ENCODE measurements around the gene OLFM1. TPM values are rescaled to one million over a fixed set of nuclear protein-coding genes. Genes with fewer than 3 reads are reported as not detected.
A peak's percentile ranks its signal among the peaks of the same experiment; 100 is the strongest.
"Not testable (repeated sequence)": the region's sequence is repeated elsewhere in the genome, so short reads cannot be mapped to it uniquely, and the experiment has no call there.

Gene OLFM1
- total RNA-seq, 6 experiments from 2014 or later, result 1.1 to 5.9 (median 3.5) TPM

DNA sequence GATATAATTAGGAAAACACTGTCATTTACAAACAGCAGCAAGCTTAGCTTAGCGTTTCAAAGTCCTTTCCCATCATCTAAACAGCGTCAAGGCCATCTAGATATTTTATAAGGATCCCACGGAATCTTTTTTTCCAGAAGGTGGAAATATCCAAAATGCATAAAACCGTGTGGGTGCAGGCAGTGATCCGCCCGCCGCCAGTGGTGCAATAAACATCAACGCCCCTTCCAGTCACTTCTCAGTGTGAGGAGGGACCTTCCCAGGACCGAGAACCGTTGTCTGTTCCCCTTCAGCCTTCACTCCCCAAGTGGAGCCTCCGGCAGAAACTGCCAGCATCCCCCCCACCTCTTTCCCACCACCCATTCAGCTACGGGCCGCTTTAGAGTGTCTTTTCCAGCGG, 22.9 kb downstream of the OLFM1 start:
- H3K9me3 ChIP-seq, result no peaks in the 10 kb centered on the region
- H3K27ac ChIP-seq, result no peak overlapping the region
- no peak for ATAC-seq
- 43% methylated on average over 12 of the region's 14 CpGs for WGBS (ENCODE audit: insufficient coverage, low coverage, low lambda C conversion rate, missing lambda C conversion rate)
- H3K36me3 ChIP-seq, result no peaks in the 10 kb centered on the region
- no peak for TF ChIP-seq POLR2A (IDR thresholded peaks at IDR 0.05)
- TF ChIP-seq, protein P1, sequence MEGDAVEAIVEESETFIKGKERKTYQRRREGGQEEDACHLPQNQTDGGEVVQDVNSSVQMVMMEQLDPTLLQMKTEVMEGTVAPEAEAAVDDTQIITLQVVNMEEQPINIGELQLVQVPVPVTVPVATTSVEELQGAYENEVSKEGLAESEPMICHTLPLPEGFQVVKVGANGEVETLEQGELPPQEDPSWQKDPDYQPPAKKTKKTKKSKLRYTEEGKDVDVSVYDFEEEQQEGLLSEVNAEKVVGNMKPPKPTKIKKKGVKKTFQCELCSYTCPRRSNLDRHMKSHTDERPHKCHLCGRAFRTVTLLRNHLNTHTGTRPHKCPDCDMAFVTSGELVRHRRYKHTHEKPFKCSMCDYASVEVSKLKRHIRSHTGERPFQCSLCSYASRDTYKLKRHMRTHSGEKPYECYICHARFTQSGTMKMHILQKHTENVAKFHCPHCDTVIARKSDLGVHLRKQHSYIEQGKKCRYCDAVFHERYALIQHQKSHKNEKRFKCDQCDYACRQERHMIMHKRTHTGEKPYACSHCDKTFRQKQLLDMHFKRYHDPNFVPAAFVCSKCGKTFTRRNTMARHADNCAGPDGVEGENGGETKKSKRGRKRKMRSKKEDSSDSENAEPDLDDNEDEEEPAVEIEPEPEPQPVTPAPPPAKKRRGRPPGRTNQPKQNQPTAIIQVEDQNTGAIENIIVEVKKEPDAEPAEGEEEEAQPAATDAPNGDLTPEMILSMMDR (IDR thresholded peaks at IDR 0.05), result no peak
- H3K4me1 ChIP-seq, result no peaks in the 10 kb centered on the region
- DNase-seq, result no peak
- intact Hi-C loops (cut with DNase I), result no loop called here
- H3K27me3 ChIP-seq, result no peaks in the 10 kb centered on the region
- no peak overlapping the region for H3K4me3 ChIP-seq

DNA sequence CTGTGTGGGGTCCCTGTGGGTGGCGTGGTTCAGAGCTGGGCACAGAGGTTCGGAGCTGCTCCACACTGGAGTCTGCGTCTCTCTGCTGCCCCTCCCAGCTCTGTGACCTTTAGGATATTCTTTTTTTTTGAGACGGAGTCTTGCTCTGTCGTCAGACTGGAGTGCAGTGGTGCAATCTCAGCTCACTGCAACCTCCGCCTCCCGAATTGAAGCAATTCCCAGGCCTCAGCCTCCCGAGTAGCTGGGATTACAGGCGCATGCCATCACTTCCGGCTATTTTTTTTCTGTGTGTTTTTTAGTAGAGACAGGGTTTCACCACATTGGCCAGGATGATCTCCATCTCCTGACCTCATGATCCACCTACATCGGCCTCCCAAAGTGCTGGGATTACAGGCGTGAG, 24.1 kb downstream of the OLFM1 start:
- H3K27ac ChIP-seq; H3K4me1 ChIP-seq; H3K4me3 ChIP-seq; H3K36me3 ChIP-seq; intact Hi-C loops (cut with DNase I); H3K9me3 ChIP-seq; DNase-seq; H3K27me3 ChIP-seq; ATAC-seq: not testable (repeated sequence)
- 35% methylated on average over 3 of the region's 12 CpGs for WGBS (ENCODE audit: insufficient coverage, low coverage, low lambda C conversion rate, missing lambda C conversion rate)

GRCh38 chr9:135116371-135116770, 28.9 kb downstream of the OLFM1 start:
- no peak overlapping the region for H3K27ac ChIP-seq
- DNase-seq (no peak), ATAC-seq (no peak)
- intact Hi-C loops (cut with DNase I), result no loop called here
- no peaks in the 10 kb centered on the region for H3K9me3 ChIP-seq
- no peaks in the 10 kb centered on the region for H3K27me3 ChIP-seq
- H3K4me1 ChIP-seq, result no peaks in the 10 kb centered on the region
- 80% methylated on average over 3 of the region's 4 CpGs for WGBS (ENCODE audit: insufficient coverage, low coverage, low lambda C conversion rate, missing lambda C conversion rate)
- TF ChIP-seq, protein P1 (IDR thresholded peaks at IDR 0.05), result no peak
- TF ChIP-seq POLR2A (IDR thresholded peaks at IDR 0.05), result no peak
- no peaks in the 10 kb centered on the region for H3K36me3 ChIP-seq
- H3K4me3 ChIP-seq, result no peak overlapping the region

DNA sequence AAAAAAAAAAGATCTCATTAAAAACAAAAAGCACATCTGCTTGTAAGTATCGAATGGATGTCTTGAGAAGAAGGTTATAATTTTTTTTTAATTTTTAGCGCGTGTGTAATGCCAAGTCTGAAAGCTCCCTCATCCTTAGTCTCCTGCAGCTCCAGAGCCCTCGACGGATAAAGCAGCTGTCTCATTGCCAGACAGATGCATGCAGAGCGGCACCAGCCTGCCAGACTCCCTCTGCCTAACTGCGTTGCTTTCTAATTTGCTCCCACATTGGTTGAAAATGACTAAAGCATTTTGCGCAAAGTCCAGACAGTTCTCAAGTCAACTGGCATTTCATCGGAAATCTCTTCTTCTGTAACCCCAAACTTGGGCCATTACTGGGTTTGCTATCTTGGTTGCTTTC, 29.4 kb downstream of the OLFM1 start:
- H3K27me3 ChIP-seq, result no peaks in the 10 kb centered on the region
- ATAC-seq (no peak), DNase-seq (no peak)
- 74% methylated on average over 9 of the region's 9 CpGs for WGBS (ENCODE audit: insufficient coverage, low coverage, low lambda C conversion rate, missing lambda C conversion rate)
- no peaks in the 10 kb centered on the region for H3K36me3 ChIP-seq
- TF ChIP-seq, protein P1 (IDR thresholded peaks at IDR 0.05), result no peak
- no peak for TF ChIP-seq POLR2A (IDR thresholded peaks at IDR 0.05)
- H3K9me3 ChIP-seq, result no peaks in the 10 kb centered on the region
- H3K4me1 ChIP-seq, result no peaks in the 10 kb centered on the region
- intact Hi-C loops (cut with DNase I), result no loop called here
- no peak overlapping the region for H3K27ac ChIP-seq
- no peak overlapping the region for H3K4me3 ChIP-seq

DNA sequence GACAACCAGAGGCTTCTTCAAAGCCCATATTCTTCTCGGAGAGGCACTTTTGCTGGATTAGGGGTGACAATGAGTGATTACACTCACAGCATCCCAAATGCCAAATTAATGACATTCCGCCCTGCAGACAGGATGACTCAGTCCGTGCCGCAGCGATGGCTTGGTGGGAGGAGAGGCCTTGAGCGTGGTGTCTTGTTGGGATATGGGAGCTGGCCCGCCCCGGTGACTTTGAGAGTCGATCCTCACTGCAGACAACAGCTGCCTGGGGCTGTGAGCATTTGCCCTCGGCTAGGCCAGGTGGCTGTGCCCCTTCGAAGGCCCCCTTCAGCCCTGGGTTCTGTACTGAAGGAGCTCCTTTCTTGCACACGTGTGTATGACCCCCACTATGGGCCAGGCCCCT, 29.8 kb downstream of the OLFM1 start:
- intact Hi-C loops (cut with DNase I), result no loop called here
- no peak overlapping the region for H3K27ac ChIP-seq
- TF ChIP-seq, protein P1 (IDR thresholded peaks at IDR 0.05), result no peak
- no peak for TF ChIP-seq POLR2A (IDR thresholded peaks at IDR 0.05)
- no peak overlapping the region for H3K4me3 ChIP-seq
- ATAC-seq, result no peak
- no peaks in the 10 kb centered on the region for H3K9me3 ChIP-seq
- H3K4me1 ChIP-seq, result no peaks in the 10 kb centered on the region
- H3K36me3 ChIP-seq, result no peaks in the 10 kb centered on the region
- DNase-seq, result peak in 1 of 3 donors; percentile 40
- WGBS (ENCODE audit: insufficient coverage, low coverage, low lambda C conversion rate, missing lambda C conversion rate), result 64% methylated on average over 3 of the region's 12 CpGs
- no peaks in the 10 kb centered on the region for H3K27me3 ChIP-seq

Measured in right lobe of liver (tissue), 6 donors.